Spinal cord (tissue), 10 donors: ENCODE measurements around the gene CNTFR. TPM values are rescaled to one million over a fixed set of nuclear protein-coding genes. Genes with fewer than 3 reads are reported as not detected.

Source experiments
- DNase-seq, 6 donors: peaks; one replicate each; pipeline versions ENCODE4 v3.0.0 to v3.0.0-alpha.2; 2013 to 2015; ENCODE audit warnings: low spot score in 6 of 6, low read depth in 4 of 6
- H3K27ac ChIP-seq: one replicate; pipeline ENCODE4 v1.5.1; 2013; ENCODE audit warnings: low read depth, low read length, control low read depth
- H3K27me3 ChIP-seq: one replicate; pipeline ENCODE4 v1.6.1; 2013; ENCODE audit warnings: low read length; ENCODE audit not compliant: control insufficient read depth, insufficient read depth
- H3K36me3 ChIP-seq: one replicate; pipeline ENCODE4 v1.6.1; 2013; ENCODE audit warnings: low read length; ENCODE audit not compliant: control insufficient read depth, insufficient read depth
- H3K4me1 ChIP-seq: one replicate; pipeline ENCODE4 v1.6.1; 2013; ENCODE audit warnings: low read length; ENCODE audit not compliant: control insufficient read depth, insufficient read depth
- H3K4me3 ChIP-seq: one replicate; pipeline ENCODE4 v1.5.1; 2013; ENCODE audit warnings: low read depth, low read length, control low read depth
- H3K9me3 ChIP-seq: one replicate; pipeline ENCODE4 v1.6.1; 2013; ENCODE audit warnings: low read length; ENCODE audit not compliant: control insufficient read depth, insufficient read depth
- WGBS: methylation state at CpG from one replicate; pipeline ENCODE4 v1.1.5; 2013; ENCODE audit warnings: missing lambda C conversion rate; ENCODE audit not compliant: insufficient coverage; 5-methylcytosine and 5-hydroxymethylcytosine counted together
- polyA plus RNA-seq, 2 donors: library from polyadenylated mRNA; unstranded; fragments of 120-200 nt; gene quantifications; one replicate each; pipeline ENCODE4 v1.2.1, GENCODE V29; 2013; ENCODE audit not compliant: insufficient read length in 2 of 2
- total RNA-seq, 2 donors: library from RNA; depleted of rRNA in 1 of 2; stranded (reverse); fragments of 120-200 nt in 1 of 2; fragments of >200 nt in 1 of 2; gene quantifications; one replicate each; pipeline versions ENCODE4 v1.2.3 to v1.2.4, GENCODE V29; 2013 to 2014
- donor health status: healthy.

Gene CNTFR
- total and polyA plus RNA-seq, 4 donors = 9.6 to 110 (median 62.3) TPM

- H3K36me3 ChIP-seq = no peaks in the 10 kb centered on the region
- H3K9me3 ChIP-seq = no peaks in the 10 kb centered on the region
- H3K4me1 ChIP-seq = peaks cover 48% of the 10 kb centered on the region
- DNase-seq = peak in 2 of 6 donors; percentile 59 to 89
- H3K4me3 ChIP-seq = no peak overlapping the region
- no peaks in the 10 kb centered on the region for H3K27me3 ChIP-seq
- WGBS = 45% methylated on average over 11 of the region's 13 CpGs
- H3K27ac ChIP-seq = no peak overlapping the region
Measured at GRCh38 chr9:34510497-34511468, 78.7 kb downstream of the CNTFR start.

GRCh38 chr9:34508951-34509350 lies 80.6 kb downstream of the CNTFR start:
- Histone ChIP-seq H3K27ac (no peak overlapping the region), H3K9me3 (no peaks in the 10 kb centered on the region), H3K27me3 (no peaks in the 10 kb centered on the region), H3K4me1 (peaks cover 48% of the 10 kb centered on the region), H3K4me3 (no peak overlapping the region), H3K36me3 (no peaks in the 10 kb centered on the region)
- WGBS = 100% methylated on average over 2 of the region's 3 CpGs
- no peak for DNase-seq

DNA sequence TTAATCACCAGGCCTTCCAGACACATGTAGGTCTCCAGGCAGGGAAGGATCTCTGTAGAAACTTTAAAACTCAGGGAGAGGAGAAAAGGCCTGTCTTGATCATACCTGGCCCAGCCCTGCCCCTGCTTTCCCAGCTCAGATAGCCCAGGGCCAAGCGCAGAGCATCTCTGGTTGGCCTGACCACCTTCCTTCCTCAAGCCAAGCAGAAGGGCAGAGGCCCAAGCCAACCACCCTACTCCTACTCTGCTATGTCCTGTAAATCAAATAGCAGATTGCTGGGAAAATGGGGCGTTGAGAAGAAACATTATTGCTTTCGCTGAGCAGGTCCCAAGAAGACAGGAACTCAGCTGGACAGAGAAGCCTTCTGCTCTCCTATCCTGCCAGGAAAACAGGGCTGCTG lies 81.1 kb downstream of the CNTFR start:
- DNase-seq = no peak
- Histone ChIP-seq H3K36me3 (no peaks in the 10 kb centered on the region), H3K27ac (no peak overlapping the region), H3K4me3 (no peak overlapping the region), H3K4me1 (peaks cover 47% of the 10 kb centered on the region), H3K9me3 (no peaks in the 10 kb centered on the region), H3K27me3 (no peaks in the 10 kb centered on the region)
- WGBS = no CpG with 5 or more reads among the region's 3 CpGs

DNA sequence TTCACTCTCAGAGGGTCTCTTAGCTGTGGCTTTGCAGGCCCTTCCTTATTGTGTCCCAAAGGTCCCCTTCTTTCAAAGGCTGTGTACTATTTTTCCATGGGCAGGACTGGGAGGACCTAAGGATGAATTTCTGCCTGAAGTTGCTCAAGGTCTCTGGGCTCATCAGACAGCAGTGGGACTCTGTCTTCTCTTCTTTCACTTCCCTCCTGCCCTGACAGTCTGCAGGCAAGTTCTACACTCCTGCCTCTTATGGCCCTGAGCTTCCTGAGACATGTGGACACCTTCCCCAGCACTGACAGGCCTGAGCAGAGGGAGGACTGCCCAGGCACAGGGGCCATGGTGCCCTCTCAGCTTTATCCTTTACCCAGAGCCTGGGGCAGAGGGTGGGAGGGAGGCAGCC lies 81.6 kb downstream of the CNTFR start:
- Histone ChIP-seq H3K36me3 (no peaks in the 10 kb centered on the region), H3K27ac (no peak overlapping the region), H3K4me1 (peaks cover 47% of the 10 kb centered on the region), H3K27me3 (no peaks in the 10 kb centered on the region), H3K9me3 (no peaks in the 10 kb centered on the region), H3K4me3 (no peak overlapping the region)
- no peak for DNase-seq

DNA sequence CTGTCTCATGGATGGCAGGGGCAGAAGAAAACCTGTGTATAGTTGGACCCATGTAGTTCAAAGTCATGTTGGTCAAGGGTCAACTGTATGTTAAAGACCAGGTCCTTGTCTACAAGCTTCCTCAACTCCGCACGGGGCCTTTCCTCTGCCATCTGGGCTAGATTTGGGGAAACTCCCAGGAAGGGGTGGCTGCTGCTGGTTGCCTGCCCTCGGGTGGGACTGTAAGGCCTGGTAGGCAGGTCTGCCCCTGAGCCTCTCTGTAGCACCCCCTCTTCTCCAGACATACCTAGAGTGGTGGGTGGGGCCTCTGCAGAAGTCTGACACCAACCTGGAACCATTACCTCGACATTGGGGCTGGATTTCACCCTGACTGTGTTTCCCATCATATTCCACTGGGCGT lies 82.0 kb downstream of the CNTFR start:
- no peaks in the 10 kb centered on the region for H3K27me3 ChIP-seq
- peaks cover 47% of the 10 kb centered on the region for H3K4me1 ChIP-seq
- H3K27ac ChIP-seq = no peak overlapping the region
- H3K36me3 ChIP-seq = no peaks in the 10 kb centered on the region
- no peaks in the 10 kb centered on the region for H3K9me3 ChIP-seq
- WGBS = 94% methylated on average over 2 of the region's 5 CpGs
- DNase-seq = no peak
- no peak overlapping the region for H3K4me3 ChIP-seq

- no peaks in the 10 kb centered on the region for H3K36me3 ChIP-seq
- H3K27me3 ChIP-seq = no peaks in the 10 kb centered on the region
- WGBS = 96% methylated on average over 5 of the region's 7 CpGs
- H3K4me3 ChIP-seq = no peak overlapping the region
- H3K27ac ChIP-seq = no peak overlapping the region
- H3K9me3 ChIP-seq = no peaks in the 10 kb centered on the region
- peaks cover 50% of the 10 kb centered on the region for H3K4me1 ChIP-seq
- no peak for DNase-seq
Measured at GRCh38 chr9:34506623-34507022, 82.9 kb downstream of the CNTFR start.

DNA sequence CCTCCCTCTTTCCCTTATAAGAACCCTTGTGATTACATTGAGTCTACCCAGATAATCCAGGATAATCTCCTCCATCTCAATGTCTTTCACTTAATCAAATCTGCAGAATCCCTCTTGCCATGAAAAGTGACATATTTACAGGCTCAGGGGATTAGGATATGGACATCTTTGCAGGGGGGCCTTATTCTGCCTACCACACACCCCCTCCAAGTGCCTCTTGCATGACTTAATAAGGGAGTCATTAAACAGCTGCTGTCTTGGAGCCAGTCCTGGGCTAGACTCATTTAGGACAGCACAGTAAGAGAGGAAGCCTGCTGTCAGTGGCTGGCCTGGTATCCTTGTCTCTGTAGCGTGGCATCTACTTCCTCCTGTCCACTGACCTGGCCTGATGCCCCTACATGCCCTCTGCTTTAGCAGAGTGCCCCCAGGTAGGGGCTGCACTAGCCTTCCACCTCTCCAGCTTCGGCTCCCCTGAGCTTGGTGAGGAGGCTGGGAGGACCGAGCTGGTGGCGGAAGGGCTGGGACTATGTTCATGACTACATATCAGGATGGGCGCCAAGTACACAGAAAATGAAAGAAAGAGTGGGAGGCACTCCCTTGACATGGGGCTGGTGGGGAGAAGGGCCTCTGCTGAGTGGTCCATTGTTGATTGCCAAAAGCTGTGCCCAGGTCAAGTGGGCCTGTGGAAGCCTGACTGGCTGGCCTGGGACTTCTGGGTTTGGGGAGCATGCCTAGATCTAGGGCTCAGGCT lies 84.0 kb downstream of the CNTFR start:
- no peak for DNase-seq
- no peak overlapping the region for H3K27ac ChIP-seq
- H3K9me3 ChIP-seq = no peaks in the 10 kb centered on the region
- H3K27me3 ChIP-seq = no peaks in the 10 kb centered on the region
- H3K36me3 ChIP-seq = no peaks in the 10 kb centered on the region
- 94% methylated on average over 4 of the region's 5 CpGs for WGBS
- peaks cover 54% of the 10 kb centered on the region for H3K4me1 ChIP-seq
- no peak overlapping the region for H3K4me3 ChIP-seq

GRCh38 chr9:34503406-34503805 lies 86.1 kb downstream of the CNTFR start:
- Histone ChIP-seq H3K36me3 (no peaks in the 10 kb centered on the region), H3K27ac (peak overlapping the region; percentile 40), H3K4me1 (peaks cover 52% of the 10 kb centered on the region), H3K9me3 (no peaks in the 10 kb centered on the region), H3K4me3 (no peak overlapping the region), H3K27me3 (no peaks in the 10 kb centered on the region)
- DNase-seq = no peak

GRCh38 chr9:34502891-34503290 lies 86.6 kb downstream of the CNTFR start:
- H3K36me3 ChIP-seq = no peaks in the 10 kb centered on the region
- 31% methylated on average over 2 of the region's 6 CpGs for WGBS
- no peaks in the 10 kb centered on the region for H3K9me3 ChIP-seq
- H3K27ac ChIP-seq = peak overlapping the region; percentile 79
- H3K27me3 ChIP-seq = no peaks in the 10 kb centered on the region
- DNase-seq = peak in 3 of 6 donors; percentile 47 to 81 (median 81)
- H3K4me1 ChIP-seq = peaks cover 57% of the 10 kb centered on the region
- no peak overlapping the region for H3K4me3 ChIP-seq
